Right forelimb (tissue), 1 donor: Measurements from ENCODE around the gene ZNF232.
A peak's percentile ranks its signal among the peaks of the same experiment; 100 is the strongest.
"Not testable (repeated sequence)": the region's sequence is repeated elsewhere in the genome, so short reads cannot be mapped to it uniquely, and the experiment has no call there.

ENCODE experiments used
- DNase-seq: peaks from one replicate; pipeline ENCODE4 v3.0.0-alpha.2; 2018

ZNF232 gene

GRCh38 chr17:5111402-5112204 is at the start of gene ZNF232:
ZNF232 (minus strand) TSS chr17:5111878; CDS start chr17:5111822, 56 bp downstream.
- DNase-seq = peak; percentile 94

GRCh38 chr17:5160702-5161101 is 49.0 kb upstream of the ZNF232 start:
- not testable (repeated sequence) for DNase-seq

- not testable (repeated sequence) for DNase-seq
These were observed 34.4 kb upstream of the ZNF232 start for GRCh38 chr17:5146122-5146521.

GRCh38 chr17:5142877-5143276 is 31.2 kb upstream of the ZNF232 start:
- DNase-seq = not testable (repeated sequence)

GRCh38 chr17:5139458-5139732 is 27.7 kb upstream of the ZNF232 start:
- no peak for DNase-seq

- DNase-seq = no peak
These were observed 27.2 kb upstream of the ZNF232 start for GRCh38 chr17:5138616-5139457.

- DNase-seq = not testable (repeated sequence)
These were observed 26.5 kb upstream of the ZNF232 start for GRCh38 chr17:5138198-5138544.

- not testable (repeated sequence) for DNase-seq
These were observed 26.0 kb upstream of the ZNF232 start for GRCh38 chr17:5137511-5138197.

- not testable (repeated sequence) for DNase-seq
These were observed 25.1 kb upstream of the ZNF232 start for GRCh38 chr17:5136580-5137412.

GRCh38 chr17:5135726-5136579 is 24.3 kb upstream of the ZNF232 start:
- no peak for DNase-seq

GRCh38 chr17:5135131-5135712 is 23.5 kb upstream of the ZNF232 start:
- DNase-seq = not testable (repeated sequence)

GRCh38 chr17:5134571-5134970 is 22.9 kb upstream of the ZNF232 start:
- DNase-seq = not testable (repeated sequence)

GRCh38 chr17:5133961-5134360 is 22.3 kb upstream of the ZNF232 start:
- not testable (repeated sequence) for DNase-seq

- DNase-seq = no peak
These were observed 21.6 kb upstream of the ZNF232 start for GRCh38 chr17:5133311-5133710.

GRCh38 chr17:5132503-5133225 is 21.0 kb upstream of the ZNF232 start:
- not testable (repeated sequence) for DNase-seq

GRCh38 chr17:5131799-5132502 is 20.3 kb upstream of the ZNF232 start:
- DNase-seq = not testable (repeated sequence)

- no peak for DNase-seq
These were observed 19.6 kb upstream of the ZNF232 start for GRCh38 chr17:5131146-5131715.

GRCh38 chr17:5130687-5131086 is 19.0 kb upstream of the ZNF232 start:
- DNase-seq = not testable (repeated sequence)

- not testable (repeated sequence) for DNase-seq
These were observed 18.6 kb upstream of the ZNF232 start for GRCh38 chr17:5130261-5130660.
